Activated CD4-positive, alpha-beta T cell treated with anti-CD3 and anti-CD28 coated beads for 1 hour (primary cell): Measurements from ENCODE around the gene RGS5.

ENCODE experiments used
- DNase-seq: peaks from one replicate; pipeline ENCODE4 v3.0.0-alpha.2; 2020

Gene RGS5

DNA sequence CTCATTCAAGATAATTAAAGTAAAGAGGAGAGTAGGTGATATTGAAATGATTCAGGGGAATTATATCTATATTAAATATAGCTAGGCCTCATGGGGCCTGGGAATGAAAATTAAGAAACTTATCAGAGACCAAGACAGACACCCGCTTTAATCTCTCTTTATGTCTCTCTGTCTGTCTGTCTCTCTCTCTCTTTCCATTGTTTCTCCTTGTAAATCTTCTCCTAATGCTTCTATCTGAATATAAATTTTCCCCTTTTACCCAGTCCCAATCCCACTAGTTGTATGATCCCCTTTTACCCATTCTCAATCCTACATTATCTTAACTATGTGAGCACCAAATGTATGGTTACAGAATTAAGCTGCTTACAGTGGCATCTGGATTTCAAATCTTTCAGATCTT lies 61.2 kb downstream of the RGS5 start:
- DNase-seq, result no peak

DNA sequence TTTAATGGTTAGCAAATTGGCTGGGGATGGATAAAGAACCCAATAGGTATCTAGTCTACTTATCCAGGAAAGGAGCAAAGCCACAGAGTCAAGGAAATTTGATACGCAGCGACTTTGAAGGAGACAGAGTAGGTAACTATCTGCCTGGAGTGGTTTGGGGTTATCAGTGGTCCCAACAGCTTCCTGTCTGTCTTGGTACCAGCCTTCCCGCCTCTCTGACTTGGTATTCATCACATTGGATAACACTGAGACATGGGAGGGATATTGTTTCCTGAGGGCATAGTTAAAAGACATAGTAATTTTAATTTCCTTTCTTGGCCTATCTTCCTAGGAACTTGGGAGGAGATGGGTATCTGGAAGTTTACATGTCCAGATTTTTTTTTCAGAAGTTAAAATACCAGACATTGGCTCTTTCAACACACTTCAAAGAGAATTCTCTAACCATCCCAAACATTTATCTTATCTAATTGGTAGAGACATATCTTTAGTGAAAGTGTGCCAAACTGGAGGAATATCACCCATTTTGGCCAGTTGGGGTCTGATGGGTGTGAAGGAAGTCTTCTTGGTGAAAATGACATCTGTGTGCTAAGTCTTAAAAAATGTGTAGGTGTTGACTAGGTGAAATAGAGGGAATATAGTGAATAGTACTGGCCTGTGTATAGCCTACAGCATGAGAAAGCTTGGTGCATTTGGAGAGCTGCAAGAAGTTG lies 65.0 kb downstream of the RGS5 start:
- DNase-seq, result no peak

DNA sequence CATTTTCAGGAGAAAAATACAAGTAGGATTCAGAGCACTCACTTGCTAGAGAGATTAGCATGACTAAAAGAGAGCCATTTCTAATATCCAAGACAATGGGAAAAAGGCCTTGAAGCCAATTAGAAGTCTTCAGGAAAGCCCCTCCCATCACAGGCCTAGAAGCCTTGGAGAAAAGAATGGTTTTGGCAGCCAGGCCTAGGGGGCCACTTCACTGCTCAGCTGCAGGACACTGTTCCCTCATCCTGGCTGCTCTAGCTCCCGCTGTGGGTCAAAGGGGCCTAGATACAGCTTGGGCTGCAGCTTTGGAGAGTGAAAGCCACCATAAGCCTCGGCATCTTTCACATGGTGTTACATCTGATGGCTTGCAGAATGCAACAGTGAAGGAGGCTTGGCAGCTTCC lies 70.7 kb downstream of the RGS5 start:
- no peak for DNase-seq

DNA sequence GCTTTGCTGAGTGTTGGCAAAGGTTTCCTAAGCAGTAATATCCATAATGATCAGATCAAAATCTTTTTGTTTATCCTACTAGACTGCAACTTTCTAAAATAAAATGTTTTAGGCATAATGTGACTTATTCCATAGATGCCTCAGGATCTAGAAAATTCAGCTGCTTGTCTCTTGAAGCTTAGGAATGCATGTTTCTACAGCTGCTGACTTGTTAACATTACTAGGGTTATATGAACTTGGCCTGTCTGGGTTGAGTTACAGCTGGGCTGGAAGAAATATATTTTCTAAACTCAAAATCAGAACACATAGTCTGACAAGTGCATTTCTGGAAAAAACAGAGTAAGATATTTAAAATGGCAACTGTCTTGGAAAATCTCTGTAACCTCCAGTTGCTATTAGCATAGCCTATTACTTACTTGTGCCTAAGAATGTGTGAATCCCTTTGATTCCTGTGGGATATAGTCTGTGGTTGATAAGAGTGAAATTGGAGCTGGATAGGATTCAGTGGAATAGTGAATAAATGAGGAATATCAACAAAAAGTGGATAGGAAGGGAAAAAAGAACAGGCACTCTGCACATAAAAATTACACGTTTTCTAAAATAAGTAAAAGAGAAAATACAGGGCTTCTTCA lies 72.4 kb downstream of the RGS5 start:
- no peak for DNase-seq

DNA sequence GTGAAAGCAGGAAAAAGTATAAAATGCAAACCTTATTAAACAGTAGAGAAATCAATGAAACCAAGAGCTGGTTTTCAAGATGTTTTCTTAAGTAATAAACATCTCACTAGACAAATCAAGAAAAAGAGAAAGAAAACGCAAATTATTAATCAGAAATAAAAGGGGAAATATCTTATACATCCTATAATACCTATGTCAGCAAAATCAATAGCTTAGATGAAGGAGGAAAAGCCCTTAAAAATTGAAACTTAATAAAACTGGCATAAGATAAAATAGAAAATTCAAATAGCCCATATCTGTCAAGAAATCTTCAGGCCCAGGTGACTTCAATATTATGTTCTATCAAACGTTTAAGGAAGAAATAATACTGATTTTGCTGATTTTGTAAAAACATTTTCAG lies 74.4 kb downstream of the RGS5 start:
- DNase-seq, result no peak

DNA sequence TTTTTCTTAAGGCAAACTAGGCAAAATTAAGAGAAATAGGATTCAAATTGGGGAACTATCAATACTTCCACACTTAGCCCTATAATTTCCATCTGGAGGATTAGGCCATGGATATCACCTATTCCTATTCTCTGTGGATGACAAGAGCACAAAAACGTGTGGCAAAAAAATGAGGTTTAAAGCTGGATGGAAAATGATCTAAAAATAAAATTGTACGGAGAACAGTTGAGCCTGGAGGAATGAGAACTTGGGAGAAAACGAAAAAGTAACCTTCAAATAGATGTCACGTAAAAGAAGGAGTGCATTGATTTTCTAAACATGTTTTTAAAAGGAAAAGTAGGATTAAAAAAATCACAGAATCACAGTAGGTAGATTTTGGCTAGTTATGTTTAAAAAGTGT lies 77.9 kb downstream of the RGS5 start:
- no peak for DNase-seq

- DNase-seq, result no peak
These were observed 82.3 kb downstream of the RGS5 start for GRCh38 chr1:163120372-163120771.

- no peak for DNase-seq
These were observed 83.0 kb downstream of the RGS5 start for GRCh38 chr1:163119707-163120106.

GRCh38 chr1:163115887-163116286 lies 86.8 kb downstream of the RGS5 start:
- no peak for DNase-seq

DNA sequence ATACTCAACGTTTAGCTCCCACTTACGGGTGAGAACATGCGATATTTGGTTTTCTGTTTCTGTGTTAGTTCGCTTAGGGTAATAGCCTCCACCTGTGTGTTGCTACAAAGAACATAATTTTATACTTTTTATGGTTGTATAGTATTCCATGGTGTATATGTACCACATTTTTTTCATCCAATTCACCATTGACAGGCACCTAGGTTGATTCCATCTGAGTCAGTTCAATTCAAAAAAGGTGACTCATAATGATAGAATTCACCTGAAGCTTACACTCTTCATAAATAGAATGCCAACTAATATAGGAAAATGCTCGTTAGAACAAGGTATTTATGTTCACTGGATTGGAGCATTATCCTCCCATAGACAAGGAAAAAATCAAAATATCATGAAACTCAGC lies 95.1 kb downstream of the RGS5 start:
- DNase-seq, result no peak

DNA sequence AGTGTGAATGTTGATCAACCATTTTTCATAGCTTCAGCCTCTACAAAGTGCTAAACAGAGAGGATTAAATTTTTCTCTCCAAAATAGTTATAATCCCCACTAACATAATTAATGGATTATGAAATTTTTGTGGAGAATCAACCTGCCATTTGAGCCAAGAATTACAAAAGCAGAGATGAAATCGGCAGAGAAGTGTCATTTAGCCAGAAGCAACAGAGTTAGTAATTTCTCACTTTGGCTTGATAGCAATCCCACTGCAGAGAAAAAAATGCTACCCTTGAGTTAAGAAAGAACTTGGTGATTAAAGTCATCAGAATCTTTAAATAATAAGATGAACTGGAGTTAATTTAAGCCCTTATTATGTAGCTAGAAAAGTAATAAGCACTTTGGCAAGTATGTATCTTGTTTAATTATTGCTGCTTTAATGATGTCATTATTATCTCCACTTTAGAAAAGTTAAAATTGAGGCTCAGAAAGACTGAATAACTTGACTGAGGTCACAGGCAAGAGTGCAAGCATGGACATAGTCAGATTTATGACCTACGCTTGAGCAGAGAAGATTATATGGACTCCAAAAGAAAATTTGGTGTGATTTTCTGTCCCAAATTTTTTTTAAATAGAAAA lies 96.2 kb downstream of the RGS5 start:
- DNase-seq, result no peak

- no peak for DNase-seq
These were observed 98.2 kb downstream of the RGS5 start for GRCh38 chr1:163104385-163105099.

DNA sequence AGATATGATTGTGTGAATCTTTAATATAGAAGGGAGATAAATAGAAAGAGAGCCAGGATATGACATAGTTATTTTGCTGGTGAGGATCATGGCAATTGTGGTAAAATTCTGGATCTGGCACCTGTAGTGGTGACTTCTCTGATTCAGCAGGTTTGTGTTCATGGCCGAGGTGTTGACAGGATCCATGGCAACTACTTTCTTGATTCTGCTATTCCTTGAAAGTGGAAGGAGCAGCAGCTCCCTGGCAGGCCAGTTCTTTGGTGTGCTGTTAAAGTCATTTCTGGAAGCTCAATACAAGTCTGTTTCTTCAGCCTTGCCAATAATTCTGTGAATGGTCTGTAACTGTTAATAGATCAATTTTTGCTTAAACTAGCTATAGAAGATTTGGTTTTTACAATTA lies 100.1 kb downstream of the RGS5 start:
- DNase-seq, result no peak

- DNase-seq, result no peak
These were observed 107.5 kb downstream of the RGS5 start for GRCh38 chr1:163095213-163095612.

DNA sequence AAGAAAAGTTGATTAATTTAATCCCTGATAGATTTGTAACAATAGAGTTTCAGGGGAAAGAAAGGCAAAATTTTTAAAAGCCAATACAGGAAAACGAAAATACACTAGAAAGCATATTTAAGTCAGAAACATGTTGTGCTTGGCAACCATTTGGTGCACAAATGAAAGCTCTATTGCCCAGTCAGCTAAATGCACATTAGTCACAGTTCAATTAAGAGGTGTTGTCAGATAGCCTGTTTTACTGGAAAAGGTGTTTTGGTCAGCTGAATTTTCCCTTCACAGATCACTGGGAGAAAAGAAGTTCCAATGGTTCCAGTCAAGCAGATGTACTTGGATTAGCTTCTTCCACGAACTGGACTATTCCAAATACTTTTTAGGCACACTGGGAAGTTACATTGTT lies 108.1 kb downstream of the RGS5 start:
- no peak for DNase-seq

- DNase-seq, result no peak
These were observed 108.5 kb downstream of the RGS5 start for GRCh38 chr1:163094182-163094581.

GRCh38 chr1:163093579-163093978 lies 109.1 kb downstream of the RGS5 start:
- no peak for DNase-seq

GRCh38 chr1:163093169-163093568 lies 109.5 kb downstream of the RGS5 start:
- DNase-seq, result no peak
